GM12892 (cell line): Measurements from ENCODE around the gene LMO2.
"Not testable (repeated sequence)": the region's sequence is repeated elsewhere in the genome, so short reads cannot be mapped to it uniquely, and the experiment has no call there.

Experiments
- DNase-seq: peaks from one replicate; pipeline ENCODE4 v3.0.0; 2011; ENCODE audit not compliant: insufficient read length
- FAIRE-seq: peaks from 2 replicates; lab custom pipeline; 2011; peaks lifted over from hg19 to GRCh38; lab: Jason Lieb, UNC
- POLR2A ChIP-seq: IDR thresholded peaks from 2 replicates; pipeline ENCODE4 v1.6.1; 2011; ENCODE audit warnings: low read depth, low read length, control low read depth
- POLR2AphosphoS5 ChIP-seq: IDR thresholded peaks from 2 replicates; pipeline ENCODE4 v1.6.1; 2011; ENCODE audit warnings: low read depth, low read length, control low read depth
- TAF1 ChIP-seq: IDR thresholded peaks from 2 replicates; pipeline ENCODE4 v1.6.1; 2011; ENCODE audit warnings: low read depth, mild to moderate bottlenecking, control low read depth, low read length, borderline replicate concordance

Gene LMO2

DNA sequence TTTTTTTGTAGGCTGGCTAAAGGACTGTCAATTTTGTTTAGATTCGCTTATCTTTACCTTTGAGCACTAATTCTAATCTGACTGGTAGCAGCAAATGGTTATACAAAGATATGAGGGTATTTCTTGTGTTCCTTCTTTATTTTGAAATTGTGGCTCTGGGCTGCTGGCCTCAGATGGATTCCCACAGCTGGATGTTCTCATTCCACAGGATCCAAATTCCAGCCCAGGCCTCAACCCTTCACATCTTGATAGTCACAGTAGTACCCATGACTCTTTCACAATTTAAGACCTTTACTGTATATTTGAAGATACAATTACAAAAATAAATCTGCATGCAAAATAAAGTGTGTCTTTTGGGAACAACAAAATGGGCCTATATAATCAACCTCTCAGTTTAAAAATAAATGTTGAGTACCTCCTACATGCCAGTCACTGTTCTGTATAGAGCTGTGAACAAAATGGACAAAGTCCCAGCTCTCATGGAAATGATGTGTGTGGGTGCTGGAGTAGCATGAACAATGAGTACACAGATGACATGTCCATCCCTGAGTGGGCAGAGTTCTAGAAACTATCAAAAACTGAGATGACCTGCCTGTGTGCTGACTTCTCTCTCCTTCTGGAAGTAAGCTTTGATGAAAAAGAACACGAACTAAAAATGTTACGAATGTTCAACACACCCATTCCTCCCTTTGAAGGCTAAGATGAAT, 65.9 kb downstream of the LMO2 start:
- DNase-seq (no peak), FAIRE-seq (no peak)
- TF ChIP-seq POLR2AphosphoS5 (no peak), TAF1 (no peak), POLR2A (no peak)

DNA sequence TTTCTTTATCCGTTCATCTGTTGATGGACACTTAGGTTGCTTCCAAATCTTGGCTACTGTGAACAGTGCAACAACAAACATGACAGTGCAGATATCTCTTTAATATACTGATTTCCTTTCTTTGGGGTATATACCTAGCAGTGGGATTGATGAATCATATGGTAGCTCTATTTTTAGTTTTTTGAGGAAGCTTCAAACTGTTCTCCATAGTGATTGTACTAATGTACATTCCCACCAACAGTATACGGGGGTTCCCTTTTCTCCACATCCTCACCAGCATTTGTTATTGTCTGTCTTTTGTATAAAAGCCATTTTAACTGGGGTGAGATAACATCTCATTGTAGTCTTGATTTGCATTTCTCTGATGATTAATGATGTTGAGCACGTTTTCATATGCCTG, 68.9 kb downstream of the LMO2 start:
- DNase-seq, FAIRE-seq: not testable (repeated sequence)

DNA sequence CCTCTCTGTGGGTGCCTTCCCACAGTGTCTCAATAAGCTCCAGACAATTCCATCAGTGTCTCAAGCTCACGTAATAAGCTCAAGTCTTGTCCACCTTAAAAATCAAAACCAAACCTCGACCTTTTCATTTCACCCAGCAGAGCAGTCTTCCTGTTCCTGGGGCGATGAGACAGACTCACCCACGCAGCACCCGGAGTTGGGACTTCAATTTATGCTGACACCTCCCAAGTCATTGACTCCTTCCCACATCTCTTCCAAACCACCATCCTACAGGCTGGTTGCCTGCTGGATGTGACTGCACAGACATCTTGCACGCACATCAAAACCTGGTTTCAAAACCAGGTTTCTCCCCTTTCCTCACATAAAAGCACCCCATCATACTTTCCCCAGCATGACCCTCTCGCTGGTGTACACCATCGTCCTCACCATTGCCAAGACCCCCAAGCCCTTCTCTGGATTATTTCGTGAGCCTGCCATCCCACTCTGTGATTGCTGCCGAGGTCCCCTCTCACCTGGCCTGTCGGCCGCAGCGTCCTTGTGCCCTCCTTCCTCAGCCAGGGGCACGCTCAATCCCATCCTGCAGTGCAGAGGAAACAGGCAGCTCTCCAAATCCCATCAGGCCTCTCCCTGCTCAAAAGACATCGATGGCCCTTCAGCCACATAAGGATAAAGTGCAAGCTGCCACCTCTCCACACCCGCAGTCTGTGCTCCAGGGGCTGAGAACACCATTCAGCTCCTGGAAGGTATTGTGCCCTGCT, 72.4 kb downstream of the LMO2 start:
- FAIRE-seq (no peak), DNase-seq (no peak)
- TF ChIP-seq TAF1 (no peak), POLR2AphosphoS5 (no peak), POLR2A (no peak)
